GM18519 (cell line): ENCODE measurements around the gene HIC1.

Experiments
- ATAC-seq: cut with Tn5 transposase; IDR thresholded peaks from one replicate; pipeline ENCODE4 v1.9.1; 2021; ENCODE audit warnings: mild to moderate bottlenecking, moderate library complexity; ENCODE audit not compliant: unreplicated experiment, low FRiP score

HIC1 gene

DNA sequence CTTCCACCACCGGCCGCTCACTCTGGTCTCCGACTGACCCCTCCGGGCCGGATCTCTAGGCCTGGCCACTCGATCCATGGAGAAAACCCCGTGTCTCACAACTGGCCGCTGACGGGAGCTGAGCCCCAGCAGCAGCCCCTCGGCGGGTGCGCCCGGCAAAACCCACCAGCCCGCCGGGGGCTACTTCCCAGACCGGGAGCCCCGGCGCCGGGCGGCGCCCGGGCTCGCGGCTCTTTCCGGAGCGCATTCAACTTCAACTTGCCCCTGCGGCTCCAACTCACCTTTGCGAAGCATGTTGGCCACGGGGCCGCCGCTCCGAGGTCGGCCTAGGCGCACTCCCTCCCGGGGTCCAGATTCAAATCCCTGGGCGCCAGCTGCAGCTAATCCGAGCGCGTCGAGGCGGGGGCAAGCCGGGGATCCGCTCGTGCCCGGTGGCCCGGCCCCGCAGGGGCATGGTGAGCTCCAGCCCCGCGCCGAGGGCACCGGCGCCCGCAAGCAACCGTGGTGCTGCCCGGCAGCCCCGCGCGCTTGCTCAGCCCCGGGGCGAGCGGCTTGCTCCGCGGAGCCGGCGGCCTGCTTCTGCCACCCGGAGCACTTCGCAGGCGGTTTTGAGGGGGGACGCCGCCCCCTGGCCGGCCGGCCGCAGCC lies 30.2 kb upstream of the HIC1 start:
- ATAC-seq: no peak

DNA sequence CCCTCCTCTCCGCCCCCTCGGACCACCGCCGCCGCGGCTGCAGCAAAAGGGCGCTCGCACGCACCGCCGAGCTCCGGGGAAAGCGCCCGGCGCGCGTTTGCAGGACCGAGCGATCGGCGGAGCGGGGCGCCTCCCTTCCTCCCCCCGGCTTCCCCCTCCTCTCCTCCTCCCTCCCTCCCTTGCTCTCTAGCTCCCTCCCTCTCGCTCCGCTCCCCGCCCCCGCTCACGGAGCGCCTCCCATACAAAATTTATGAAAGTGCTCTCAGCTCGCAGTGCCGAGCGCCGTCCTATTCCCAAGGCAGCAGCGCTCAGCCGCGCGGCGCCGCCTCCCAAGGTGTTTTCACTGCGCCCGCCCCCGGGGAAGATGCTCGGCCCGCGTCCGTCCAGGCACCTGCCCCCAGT lies 29.7 kb upstream of the HIC1 start, which contains the start of gene RTN4RL1:
RTN4RL1 (minus strand) TSS at position 115 of the 402 bp plus-strand sequence. CDS start 469 bp downstream, outside the sequence.
- ATAC-seq: no peak

DNA sequence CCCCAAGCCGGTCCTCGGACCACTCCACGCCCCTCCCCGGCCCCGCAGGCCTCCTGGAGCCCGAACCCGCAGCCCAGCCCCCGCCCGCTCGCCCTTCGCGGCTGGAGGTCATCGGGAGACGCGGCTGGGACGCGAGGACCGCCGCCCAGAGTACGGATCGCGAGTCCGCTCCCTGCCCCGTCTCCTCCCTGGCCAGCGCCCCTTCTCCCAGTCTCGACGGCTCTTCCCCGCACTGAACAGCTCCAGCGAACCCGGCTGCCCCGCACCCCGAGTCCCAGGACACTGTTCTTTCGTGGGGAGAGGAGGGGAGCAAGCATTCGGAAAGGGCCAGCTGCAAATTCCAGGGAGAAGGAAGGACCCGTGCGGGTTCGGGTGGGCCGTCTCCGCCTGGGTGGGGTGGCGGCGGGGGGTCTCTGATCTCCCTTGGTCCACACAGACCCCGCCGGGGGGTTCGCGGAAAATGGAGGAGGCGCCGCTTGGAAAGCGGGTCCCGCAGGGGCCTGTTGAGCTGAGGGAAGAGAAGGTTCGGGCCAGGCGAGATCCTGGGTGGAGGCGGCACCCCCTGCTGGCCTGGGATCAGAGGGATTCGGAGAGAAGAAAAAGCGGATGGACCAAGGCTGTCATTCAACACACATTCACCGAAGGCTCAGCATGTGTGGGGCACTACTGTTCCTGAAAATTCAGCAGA lies 29.1 kb upstream of the HIC1 start:
- ATAC-seq: no peak

DNA sequence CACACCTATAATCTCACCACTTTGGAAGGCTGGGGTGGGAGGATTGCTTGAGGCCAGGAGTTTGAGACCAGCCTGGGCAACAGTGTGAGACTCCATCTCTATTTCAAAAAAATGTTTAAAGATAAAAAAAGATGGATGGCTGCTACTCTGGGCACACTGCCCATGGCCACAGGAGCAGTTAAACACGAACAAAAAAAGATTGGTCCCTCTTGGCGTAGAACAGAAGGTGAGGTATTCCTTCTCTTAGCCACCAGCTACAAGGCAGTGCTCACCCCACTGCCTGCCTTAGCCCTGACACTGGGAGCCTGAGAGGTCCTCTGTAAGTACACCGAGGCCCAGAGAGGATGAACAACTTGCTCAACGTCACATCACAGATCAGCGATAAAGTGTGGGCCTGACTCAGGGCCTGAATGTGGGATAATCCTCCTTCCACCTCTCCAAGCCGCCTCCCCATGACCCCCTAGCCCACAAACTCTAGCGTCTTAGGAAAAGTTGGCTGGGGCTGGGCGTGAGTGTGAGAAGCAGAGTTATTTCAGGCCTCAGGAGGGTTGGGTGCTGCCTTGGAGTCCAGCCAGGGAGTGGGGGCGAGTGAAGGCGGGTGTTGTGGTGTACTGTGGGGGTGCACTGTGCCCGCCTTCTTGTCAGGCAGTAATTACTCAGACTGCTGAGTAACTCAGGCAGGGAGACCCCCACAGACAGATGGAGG lies 27.2 kb upstream of the HIC1 start:
- ATAC-seq: no peak

DNA sequence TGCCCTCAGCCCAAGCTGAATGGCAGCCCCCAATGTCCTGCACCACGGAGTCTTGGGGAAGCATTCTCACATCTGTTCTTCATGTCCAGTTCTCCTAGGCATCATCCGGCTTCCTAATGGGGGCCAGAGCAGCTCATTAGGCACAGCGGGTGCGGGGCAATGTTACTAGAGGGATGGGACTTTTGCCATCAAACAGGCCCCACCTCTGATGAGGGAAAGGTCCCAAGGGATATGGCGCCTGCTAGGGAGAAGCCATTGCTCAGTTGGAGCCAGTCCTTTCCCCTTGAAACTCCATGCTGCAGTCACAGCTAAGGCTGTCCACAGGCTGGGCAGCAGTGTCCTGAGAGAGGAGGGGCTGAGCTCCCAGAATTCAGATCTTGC lies 26.7 kb upstream of the HIC1 start:
- ATAC-seq: no peak

DNA sequence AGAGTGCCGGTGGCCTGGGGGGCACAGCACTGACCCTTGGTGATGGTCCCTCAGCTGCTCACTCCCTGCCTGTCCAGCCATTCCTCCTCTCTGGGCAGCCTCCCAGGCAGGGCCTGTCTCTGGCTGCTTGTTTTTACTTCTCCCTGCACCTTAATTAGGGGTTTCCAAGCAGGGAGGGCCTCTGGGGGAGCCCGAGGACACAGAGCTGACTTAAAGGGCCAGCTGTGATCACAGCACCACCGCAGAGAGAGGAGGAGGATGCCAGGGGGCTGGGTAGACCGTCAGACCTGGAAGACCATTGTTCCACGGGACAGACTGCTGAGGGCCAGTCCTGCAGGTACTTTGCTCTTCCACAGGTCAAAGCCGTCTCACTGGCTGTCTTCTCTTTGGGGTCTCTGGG lies 26.2 kb upstream of the HIC1 start:
- ATAC-seq: no peak

DNA sequence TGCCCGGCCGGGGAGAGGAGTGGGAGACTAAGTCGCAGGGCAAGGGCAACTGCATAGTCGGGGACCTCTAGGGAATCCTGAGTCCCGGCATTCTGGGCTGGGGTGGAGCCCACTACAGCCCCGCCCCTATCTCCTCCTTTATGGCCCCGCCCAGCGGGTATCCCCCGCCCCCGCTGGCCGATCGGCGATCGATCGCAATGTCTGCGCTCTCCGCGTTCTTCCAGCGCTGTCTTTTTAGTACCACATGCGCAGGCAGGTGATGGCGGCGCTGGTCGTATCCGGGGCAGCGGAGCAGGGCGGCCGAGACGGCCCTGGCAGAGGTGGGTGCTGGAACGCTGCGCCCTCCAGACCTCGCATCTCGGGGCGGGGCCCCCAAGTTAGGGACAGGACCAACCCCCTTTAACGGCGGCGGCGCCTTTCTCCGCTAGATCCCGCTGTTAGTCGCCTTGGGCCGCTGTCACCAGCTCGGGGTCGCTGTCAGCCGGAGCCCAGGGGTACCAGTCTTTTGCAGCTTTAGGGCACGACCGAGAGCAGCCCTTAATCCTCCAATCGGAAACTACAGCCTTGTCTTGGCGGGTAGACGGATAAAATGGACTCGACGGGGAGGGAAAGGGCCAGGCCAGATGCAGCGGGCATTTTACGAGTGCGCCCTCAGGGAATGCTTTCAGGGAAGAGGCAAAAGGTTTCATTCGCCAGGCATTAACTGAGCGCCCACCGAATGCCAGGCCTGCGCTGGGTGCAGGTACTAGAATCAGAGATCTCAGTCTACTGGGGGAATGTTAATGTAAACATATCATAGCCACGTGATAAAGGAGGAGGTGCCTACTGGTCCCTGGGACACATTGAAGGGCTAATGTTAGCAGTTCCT lies 24.8 kb upstream of the HIC1 start, which contains the start of gene DPH1:
DPH1 (plus strand) TSS at position 243 of the 868 bp plus-strand sequence; CDS start at position 260, 17 bp downstream.
- ATAC-seq: peak; percentile 54

DNA sequence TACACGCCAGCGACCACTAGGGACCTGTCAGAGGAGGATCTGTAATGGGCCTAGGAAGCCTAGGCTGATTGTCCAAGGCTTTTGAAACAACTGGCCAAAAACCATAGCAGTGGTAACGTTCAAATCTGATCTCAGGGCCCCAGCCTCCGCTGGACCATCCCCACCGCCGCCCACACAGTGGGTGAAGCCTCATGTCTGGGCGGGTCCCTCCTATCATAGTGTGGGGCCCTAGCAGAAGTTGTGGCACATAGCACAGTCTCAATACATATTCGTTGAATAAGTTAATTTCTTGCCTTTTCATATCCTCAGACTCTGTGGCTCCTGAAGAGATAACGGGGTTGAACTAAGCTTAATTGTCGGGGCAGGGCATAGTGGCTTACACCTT lies 24.1 kb upstream of the HIC1 start:
- no peak for ATAC-seq

DNA sequence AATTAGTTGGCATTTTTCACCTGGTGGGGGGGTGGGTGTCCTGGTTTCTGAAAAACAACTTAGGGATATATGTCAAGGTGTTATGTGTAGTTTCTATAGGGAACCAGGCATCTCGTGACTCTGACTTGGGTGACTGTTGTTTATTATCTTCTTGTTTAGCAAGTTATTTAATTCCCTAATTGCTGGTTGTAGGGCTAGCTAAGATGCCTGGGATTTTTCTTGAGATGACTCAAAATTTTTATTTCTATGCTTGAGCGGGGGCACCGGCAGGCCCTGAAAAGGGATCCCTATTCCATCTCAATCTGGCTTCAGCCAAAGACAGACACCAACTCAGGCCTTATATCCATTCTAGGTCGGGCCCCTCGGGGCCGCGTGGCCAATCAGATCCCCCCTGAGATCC lies 21.8 kb upstream of the HIC1 start:
- ATAC-seq: no peak

DNA sequence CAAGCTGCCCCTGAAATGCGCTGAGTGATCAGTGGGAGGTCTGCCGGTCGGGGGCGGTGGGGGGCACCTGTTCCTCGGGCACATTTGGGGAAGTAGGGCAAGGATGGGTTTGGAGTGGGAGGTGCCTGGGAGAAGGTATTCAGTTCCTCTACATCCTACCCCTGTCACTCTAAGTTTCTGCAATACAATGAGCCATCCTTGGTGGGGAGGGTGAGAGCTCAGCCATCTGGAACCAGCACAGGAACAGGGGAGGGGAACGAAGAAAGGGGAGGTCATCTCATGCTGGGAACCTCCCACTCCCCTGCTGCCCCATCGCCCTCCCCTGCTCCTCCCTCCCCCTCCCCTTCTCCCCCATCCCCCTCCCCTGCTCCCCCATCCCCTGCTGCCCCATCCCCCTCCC lies 20.7 kb upstream of the HIC1 start:
- no peak for ATAC-seq

DNA sequence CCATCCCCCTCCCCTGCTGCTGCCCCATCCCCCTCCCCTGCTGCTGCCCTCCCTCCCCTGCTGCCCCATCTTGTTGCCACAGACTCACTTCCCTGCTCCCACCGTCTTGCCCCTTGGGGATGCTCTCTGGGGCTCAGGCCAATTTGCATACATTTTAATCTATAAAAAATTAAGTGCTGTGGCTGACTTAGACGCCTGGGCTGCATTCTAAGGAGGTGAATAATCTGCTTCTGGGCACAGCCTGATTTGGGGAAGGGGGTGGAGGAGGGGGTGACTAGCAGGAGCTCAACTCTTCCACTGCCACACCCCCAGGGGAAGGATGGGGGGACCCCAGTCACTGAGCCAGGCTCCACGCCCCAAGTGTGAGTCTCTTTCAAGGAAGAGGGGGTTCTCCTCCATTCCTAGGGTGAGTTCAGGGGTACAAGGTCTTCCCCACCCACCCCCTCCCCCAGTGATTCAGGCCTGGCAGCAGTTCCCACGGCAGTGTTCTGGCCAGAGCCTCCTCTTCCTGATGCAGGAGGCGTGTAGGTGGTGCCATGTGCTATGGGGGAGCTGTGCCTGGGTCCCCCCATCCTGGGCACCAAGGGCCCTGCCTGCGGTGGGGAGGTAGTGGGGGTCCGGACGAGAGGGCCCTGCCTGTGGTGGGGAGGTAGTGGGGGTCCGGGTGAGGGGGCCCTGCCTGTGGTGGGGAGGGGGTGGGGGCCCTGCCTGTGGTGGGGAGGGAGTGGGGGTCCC lies 19.9 kb upstream of the HIC1 start:
- no peak for ATAC-seq

DNA sequence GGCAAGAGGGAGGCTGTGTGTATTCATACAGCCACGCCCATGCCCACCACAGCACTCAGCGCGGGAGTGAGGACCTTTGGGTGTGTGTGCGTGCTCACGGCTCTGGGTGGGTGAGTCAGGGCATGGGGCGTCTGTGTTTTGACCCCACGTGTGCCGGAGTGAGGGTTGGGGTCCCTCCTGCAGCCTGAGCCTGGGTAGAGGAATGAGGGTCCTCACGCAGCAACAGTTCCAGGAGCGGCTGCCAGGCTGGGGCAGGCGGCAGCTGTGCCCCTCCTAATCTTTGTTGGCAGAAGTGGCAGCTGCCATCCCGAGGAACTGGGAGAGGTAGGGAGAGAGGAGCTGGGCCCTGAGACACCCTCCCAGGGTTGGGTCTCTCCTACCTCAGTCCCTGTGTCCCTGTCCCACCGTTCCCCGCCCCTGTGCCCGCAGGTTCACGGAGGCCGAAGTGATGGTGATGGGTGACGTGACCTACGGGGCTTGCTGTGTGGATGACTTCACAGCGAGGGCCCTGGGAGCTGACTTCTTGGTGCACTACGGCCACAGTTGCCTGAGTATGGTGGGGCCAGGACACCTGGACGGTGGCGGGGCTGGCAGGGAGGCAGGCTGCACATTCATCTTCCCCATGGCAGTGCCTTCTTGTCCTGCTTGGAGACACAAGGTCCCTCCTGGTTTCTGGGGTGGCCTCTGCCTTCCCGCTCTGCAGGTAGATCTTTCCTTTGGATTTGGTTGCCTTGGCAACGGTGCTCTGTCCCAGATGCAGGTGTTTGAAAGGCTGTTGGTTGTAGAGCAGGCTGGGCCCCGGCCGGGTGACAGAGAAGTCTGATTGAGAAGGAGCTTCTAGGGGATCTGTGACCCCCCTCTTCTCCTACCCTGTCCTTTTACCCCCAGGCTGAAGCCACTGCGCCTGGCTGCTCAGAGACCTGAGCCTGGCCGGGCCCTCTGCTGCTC lies 19.1 kb upstream of the HIC1 start:
- no peak for ATAC-seq

DNA sequence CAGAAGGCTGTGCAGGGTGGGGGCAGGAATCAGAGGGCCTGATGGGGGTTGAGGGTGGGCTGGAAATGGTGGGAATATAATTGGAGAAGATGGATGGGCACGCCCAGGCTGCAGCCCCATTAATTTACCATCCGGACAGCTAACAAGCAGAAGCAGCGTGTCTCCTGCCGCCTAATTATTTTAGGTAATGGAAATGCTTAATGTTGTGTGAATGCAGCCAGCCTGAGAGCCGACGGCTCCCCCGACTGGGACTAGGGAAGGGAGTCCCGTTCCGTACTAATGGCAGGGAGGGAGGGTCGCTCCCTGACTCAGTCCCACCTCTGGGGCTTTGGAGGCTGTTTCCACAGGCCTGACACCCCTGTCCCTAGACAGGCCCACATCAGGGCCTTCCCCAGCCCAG lies 17.7 kb upstream of the HIC1 start:
- ATAC-seq: no peak

DNA sequence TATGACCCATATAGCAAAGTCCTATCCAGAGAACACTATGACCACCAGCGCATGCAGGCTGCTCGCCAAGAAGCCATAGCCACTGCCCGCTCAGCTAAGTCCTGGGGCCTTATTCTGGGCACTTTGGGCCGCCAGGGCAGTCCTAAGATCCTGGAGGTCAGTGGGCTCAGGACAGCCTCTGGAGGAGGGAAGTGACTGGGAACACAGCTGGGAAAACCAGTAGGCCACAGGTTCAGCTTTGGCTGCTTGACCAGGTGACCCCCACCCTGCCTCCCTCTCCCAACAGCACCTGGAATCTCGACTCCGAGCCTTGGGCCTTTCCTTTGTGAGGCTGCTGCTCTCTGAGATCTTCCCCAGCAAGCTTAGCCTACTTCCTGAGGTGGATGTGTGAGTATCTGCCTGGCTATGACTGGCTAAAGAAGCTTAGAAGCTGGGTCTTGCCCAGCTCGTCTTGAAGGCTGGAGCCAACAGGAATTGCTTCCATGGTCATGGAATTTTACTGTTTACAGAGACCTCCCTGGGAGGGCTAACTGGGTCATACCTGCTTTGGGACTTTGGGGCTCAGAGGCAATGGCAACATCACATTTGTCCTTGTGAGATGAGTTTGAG lies 14.6 kb upstream of the HIC1 start:
- no peak for ATAC-seq

DNA sequence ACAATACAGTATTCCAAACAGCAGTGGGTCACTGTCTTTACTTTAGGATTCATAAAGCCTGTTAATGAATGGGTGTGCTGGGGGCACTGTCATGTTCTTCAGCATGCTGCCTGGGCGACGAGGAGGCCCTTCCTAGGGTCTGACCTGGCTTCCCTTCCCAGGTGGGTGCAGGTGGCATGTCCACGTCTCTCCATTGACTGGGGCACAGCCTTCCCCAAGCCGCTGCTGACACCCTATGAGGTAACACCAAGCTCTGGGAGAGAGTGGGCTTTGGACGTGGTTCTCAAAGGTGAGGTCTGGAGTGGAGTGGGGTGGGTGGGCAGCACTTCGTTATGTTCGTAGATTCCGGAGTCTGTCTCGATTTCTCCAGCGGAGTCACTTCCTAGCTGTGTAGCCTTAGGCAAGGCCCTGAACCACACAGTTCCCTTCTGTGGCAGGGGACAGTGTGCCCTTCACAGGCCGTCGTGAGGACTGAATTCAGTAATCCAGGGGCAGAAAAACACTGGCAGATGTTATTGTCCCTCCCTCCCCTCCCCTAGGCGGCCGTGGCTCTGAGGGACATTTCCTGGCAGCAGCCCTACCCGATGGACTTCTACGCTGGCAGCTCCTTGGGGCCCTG lies 13.9 kb upstream of the HIC1 start:
- no peak for ATAC-seq

DNA sequence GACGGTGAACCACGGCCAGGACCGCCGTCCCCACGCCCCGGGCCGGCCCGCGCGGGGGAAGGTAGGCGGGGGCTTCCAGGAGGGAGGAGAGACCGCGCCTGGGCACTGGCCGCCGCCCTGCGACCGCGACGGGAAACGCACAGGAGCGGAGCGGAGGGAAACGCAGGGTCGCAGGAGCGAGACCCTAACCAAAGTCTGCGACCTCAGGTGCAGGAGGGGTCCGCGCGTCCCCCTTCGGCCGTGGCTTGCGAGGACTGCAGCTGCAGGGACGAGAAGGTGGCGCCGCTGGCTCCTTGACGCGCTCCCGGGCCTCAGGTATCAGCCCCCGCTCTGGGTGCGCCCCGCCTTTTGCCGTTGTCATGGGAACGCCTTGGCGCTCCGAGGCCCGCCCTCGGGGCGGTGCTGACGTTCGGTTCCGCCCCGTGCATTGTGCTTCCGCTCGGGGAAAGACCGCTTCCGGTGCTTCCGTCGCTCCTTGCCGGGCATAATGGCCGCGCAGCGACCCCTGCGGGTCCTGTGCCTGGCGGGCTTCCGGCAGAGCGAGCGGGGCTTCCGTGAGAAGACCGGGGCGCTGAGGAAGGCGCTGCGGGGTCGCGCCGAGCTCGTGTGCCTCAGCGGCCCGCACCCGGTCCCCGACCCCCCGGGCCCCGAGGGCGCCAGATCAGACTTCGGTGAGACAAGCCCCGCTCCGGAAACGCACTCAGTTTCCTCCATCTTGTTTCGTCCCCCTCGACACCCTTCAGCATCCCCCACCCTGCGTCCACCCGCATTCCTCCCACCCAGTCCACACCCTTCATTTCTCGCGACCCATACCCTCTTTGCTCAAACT lies 13.1 kb upstream of the HIC1 start, which contains the start of gene OVCA2:
OVCA2 (plus strand) TSS at position 462 of the 829 bp plus-strand sequence; CDS start at position 488, 26 bp downstream.
- peak; percentile 75 for ATAC-seq

DNA sequence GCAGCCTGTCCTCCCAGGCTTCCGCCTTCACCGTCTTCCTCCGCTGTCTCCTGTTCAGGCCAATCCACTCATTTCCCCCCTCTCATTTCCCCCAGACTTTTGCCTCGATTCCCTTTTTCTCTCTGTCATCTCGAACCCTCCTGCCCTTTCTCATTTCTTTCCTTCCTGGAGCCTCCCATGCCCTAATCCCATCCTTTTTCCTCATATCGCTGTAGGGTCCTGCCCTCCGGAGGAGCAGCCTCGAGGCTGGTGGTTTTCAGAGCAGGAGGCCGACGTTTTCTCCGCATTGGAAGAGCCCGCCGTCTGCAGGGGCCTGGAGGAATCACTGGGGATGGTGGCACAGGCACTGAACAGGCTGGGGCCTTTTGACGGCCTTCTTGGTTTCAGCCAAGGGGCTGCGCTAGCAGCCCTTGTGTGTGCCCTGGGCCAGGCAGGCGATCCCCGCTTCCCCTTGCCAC lies 12.5 kb upstream of the HIC1 start:
- ATAC-seq: no peak
